C4-2B (cell line): ENCODE measurements around the gene CES2.

Source experiments
- ZFX ChIP-seq: fragments of 450-650 bp; IDR thresholded peaks from 2 replicates; pipeline ENCODE4 v1.6.1; 2017
- TF ChIP-seq, protein P1 (sequence below): fragments of 450-650 bp; conservative IDR thresholded peaks from 2 replicates; pipeline ENCODE4 v1.5.1; 2017; ENCODE audit warnings: mild to moderate bottlenecking

DNA sequence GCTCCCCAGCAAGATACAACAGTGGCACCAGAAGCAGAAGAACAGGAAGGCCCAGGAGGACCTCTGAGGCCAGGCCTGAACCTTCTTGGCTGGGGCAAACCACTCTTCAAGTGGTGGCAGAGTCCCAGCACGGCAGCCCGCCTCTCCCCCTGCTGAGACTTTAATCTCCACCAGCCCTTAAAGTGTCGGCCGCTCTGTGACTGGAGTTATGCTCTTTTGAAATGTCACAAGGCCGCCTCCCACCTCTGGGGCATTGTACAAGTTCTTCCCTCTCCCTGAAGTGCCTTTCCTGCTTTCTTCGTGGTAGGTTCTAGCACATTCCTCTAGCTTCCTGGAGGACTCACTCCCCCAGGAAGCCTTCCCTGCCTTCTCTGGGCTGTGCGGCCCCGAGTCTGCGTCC, 37.7 kb downstream of the CES2 start:
- TF ChIP-seq, protein P1, sequence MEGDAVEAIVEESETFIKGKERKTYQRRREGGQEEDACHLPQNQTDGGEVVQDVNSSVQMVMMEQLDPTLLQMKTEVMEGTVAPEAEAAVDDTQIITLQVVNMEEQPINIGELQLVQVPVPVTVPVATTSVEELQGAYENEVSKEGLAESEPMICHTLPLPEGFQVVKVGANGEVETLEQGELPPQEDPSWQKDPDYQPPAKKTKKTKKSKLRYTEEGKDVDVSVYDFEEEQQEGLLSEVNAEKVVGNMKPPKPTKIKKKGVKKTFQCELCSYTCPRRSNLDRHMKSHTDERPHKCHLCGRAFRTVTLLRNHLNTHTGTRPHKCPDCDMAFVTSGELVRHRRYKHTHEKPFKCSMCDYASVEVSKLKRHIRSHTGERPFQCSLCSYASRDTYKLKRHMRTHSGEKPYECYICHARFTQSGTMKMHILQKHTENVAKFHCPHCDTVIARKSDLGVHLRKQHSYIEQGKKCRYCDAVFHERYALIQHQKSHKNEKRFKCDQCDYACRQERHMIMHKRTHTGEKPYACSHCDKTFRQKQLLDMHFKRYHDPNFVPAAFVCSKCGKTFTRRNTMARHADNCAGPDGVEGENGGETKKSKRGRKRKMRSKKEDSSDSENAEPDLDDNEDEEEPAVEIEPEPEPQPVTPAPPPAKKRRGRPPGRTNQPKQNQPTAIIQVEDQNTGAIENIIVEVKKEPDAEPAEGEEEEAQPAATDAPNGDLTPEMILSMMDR, result no peak
- no peak for TF ChIP-seq ZFX
